GM12873 (cell line): ENCODE measurements around the gene EDIL3.

Source experiments
- CTCF ChIP-seq: IDR thresholded peaks from 2 replicates; pipeline ENCODE4 v1.5.1; 2012; ENCODE audit warnings: low read depth, mild to moderate bottlenecking, moderate library complexity, low read length, control low read depth; ENCODE audit not compliant: insufficient read depth; ENCODE audit errors: missing control alignments

Gene EDIL3

GRCh38 chr5:84086511-84086910 lies 298.2 kb downstream of the EDIL3 start:
- no peak for TF ChIP-seq CTCF

GRCh38 chr5:84085387-84086041 lies 299.2 kb downstream of the EDIL3 start:
- no peak for TF ChIP-seq CTCF

GRCh38 chr5:84080908-84081307 lies 303.8 kb downstream of the EDIL3 start:
- TF ChIP-seq CTCF = no peak

- no peak for TF ChIP-seq CTCF
These were observed 312.3 kb downstream of the EDIL3 start for GRCh38 chr5:84072339-84072738.

- no peak for TF ChIP-seq CTCF
These were observed 315.0 kb downstream of the EDIL3 start for GRCh38 chr5:84069608-84070179.

- TF ChIP-seq CTCF = no peak
These were observed 321.6 kb downstream of the EDIL3 start for GRCh38 chr5:84063041-84063440.

- TF ChIP-seq CTCF = no peak
These were observed 325.0 kb downstream of the EDIL3 start for GRCh38 chr5:84059672-84060071.
